GM23338 (cell line): ENCODE measurements around the gene FUZ. TPM values are rescaled to one million over a fixed set of nuclear protein-coding genes. Genes with fewer than 3 reads are reported as not detected.

Experiments used
- ATAC-seq: fragments of 200-7000 bp; cut with Tn5 transposase; 3 replicates; pipeline ENCODE4 v1.9.1; 2020
- DNase-seq: peaks from one replicate; pipeline ENCODE4 v3.0.0-alpha.2; 2015; ENCODE audit warnings: low spot score
- H2AFZ ChIP-seq: fragments of 200-600 bp; sonication (generic); 2 replicates; pipeline ENCODE4 v1.8.0; 2016; ENCODE audit warnings: antibody characterized with exemption, mild to moderate bottlenecking, moderate library complexity
- H3F3A ChIP-seq: fragments of 200-600 bp; sonication (generic); replicated peaks from 2 replicates; pipeline ENCODE4 v1.8.0; 2017; ENCODE audit warnings: antibody characterized with exemption, mixed run types, low read depth
- H3K27ac ChIP-seq: fragments of 200-600 bp; sonication (generic); 2 replicates; pipeline ENCODE4 v1.6.1; 2016; ENCODE audit warnings: low read depth
- H3K27me3 ChIP-seq: fragments of 200-600 bp; sonication (generic); 2 replicates; pipeline ENCODE4 v1.8.0; 2016; ENCODE audit warnings: mild to moderate bottlenecking, mixed run types, moderate library complexity; ENCODE audit not compliant: insufficient read depth
- H3K36me3 ChIP-seq: fragments of 200-600 bp; sonication (generic); 2 replicates; pipeline ENCODE4 v1.8.0; 2016; ENCODE audit warnings: mild to moderate bottlenecking; ENCODE audit not compliant: insufficient read depth
- H3K4me1 ChIP-seq: fragments of 200-600 bp; sonication (generic); 2 replicates; pipeline ENCODE4 v1.8.0; 2016; ENCODE audit warnings: mild to moderate bottlenecking, moderate library complexity; ENCODE audit not compliant: insufficient read depth
- H3K4me2 ChIP-seq: fragments of 200-600 bp; sonication (generic); 2 replicates; pipeline ENCODE4 v1.7.1; 2017; ENCODE audit warnings: mixed run types
- H3K4me3 ChIP-seq: fragments of 200-600 bp; sonication (generic); 2 replicates; pipeline ENCODE4 v1.6.1; 2016; ENCODE audit warnings: mixed run types
- H3K79me2 ChIP-seq: fragments of 200-600 bp; sonication (generic); replicated peaks from 2 replicates; pipeline ENCODE4 v1.8.0; 2017; ENCODE audit warnings: mild to moderate bottlenecking; ENCODE audit not compliant: insufficient read depth
- H3K9me2 ChIP-seq: fragments of 200-600 bp; sonication (generic); 2 replicates; pipeline ENCODE4 v1.8.0; 2017; ENCODE audit not compliant: insufficient read depth
- H4K20me1 ChIP-seq: fragments of 200-600 bp; sonication (generic); replicated peaks from 2 replicates; pipeline ENCODE4 v1.8.0; 2017; ENCODE audit warnings: mild to moderate bottlenecking; ENCODE audit not compliant: insufficient read depth
- H3K27ac Mint-ChIP-seq: 2 replicates; pipeline ENCODE4 v1.8.0; 2020; ENCODE audit warnings: inconsistent platforms, mild to moderate bottlenecking, moderate library complexity, mixed read lengths
- H3K27me3 Mint-ChIP-seq: 3 replicates; pipeline ENCODE4 v1.8.0; 2022; ENCODE audit warnings: low read depth, mild to moderate bottlenecking, moderate library complexity, mixed read lengths, inconsistent platforms; ENCODE audit not compliant: insufficient read depth, poor library complexity
- H3K36me3 Mint-ChIP-seq: 3 replicates; pipeline ENCODE4 v1.8.0; 2021; ENCODE audit warnings: low read depth, mild to moderate bottlenecking, inconsistent platforms, moderate library complexity, mixed read lengths
- H3K4me1 Mint-ChIP-seq: 3 replicates; pipeline ENCODE4 v1.8.0; 2020; ENCODE audit warnings: mild to moderate bottlenecking, inconsistent platforms, mixed read lengths
- H3K4me3 Mint-ChIP-seq: 3 replicates; pipeline ENCODE4 v1.8.0; 2021; ENCODE audit warnings: moderate library complexity, mild to moderate bottlenecking, inconsistent platforms, mixed read lengths
- H3K9me3 Mint-ChIP-seq: 3 replicates; pipeline ENCODE4 v1.8.0; 2020; ENCODE audit warnings: moderate library complexity, mild to moderate bottlenecking, inconsistent platforms, mixed read lengths
- CREB1 ChIP-seq: fragments of 250-450 bp; sonication (Bioruptor Pico); IDR thresholded peaks from 2 replicates; pipeline ENCODE4 v1.5.0; 2020; ENCODE audit warnings: low read depth, mild to moderate bottlenecking, moderate library complexity
- CTCF ChIP-seq, 2 experiments: fragments of 200-600 bp in 1 of 2; sonication (generic) in 1 of 2; conservative IDR thresholded peaks; 2 replicates each; pipeline versions ENCODE4 v1.5.1 to v1.6.1; 2016 to 2017; ENCODE audit warnings: antibody characterized with exemption in 2 of 2, low read depth in 2 of 2, mild to moderate bottlenecking in 2 of 2, moderate library complexity in 1 of 2
- ETS1 ChIP-seq: IDR thresholded peaks from 2 replicates; pipeline ENCODE4 v1.6.1; 2016; ENCODE audit warnings: antibody characterized with exemption
- EZH2phosphoT487 ChIP-seq: fragments of 200-600 bp; sonication (generic); IDR thresholded peaks from one replicate; pipeline ENCODE4 v1.8.1; 2018; ENCODE audit warnings: antibody characterized with exemption; ENCODE audit not compliant: unreplicated experiment
- JUNB ChIP-seq: IDR thresholded peaks from one replicate; pipeline ENCODE4 v1.6.1; 2016; ENCODE audit warnings: antibody characterized with exemption; ENCODE audit not compliant: unreplicated experiment
- NANOG ChIP-seq: IDR thresholded peaks from 2 replicates; pipeline ENCODE4 v1.6.1; 2016; ENCODE audit warnings: antibody characterized with exemption, borderline replicate concordance
- POLR2AphosphoS5 ChIP-seq: IDR thresholded peaks from 2 replicates; pipeline ENCODE4 v1.6.1; 2016; ENCODE audit warnings: antibody characterized with exemption, low read depth
- REST ChIP-seq: IDR thresholded peaks from one replicate; pipeline ENCODE4 v1.6.1; 2018; ENCODE audit warnings: antibody characterized with exemption; ENCODE audit not compliant: unreplicated experiment
- STAT1 ChIP-seq: IDR thresholded peaks from one replicate; pipeline ENCODE4 v1.6.1; 2016; ENCODE audit warnings: antibody characterized with exemption; ENCODE audit not compliant: unreplicated experiment
- ZNF331 ChIP-seq: fragments of 250-450 bp; sonication (Bioruptor Pico); IDR thresholded peaks from 2 replicates; pipeline ENCODE4 v1.5.0; 2020; ENCODE audit warnings: low read depth, mild to moderate bottlenecking, moderate library complexity
- long read RNA-seq: library from polyadenylated mRNA; unstranded; transcript quantifications from one replicate; pipeline ENCODE4 v2.0.0, GENCODE V29; 2020; ENCODE audit not compliant: unreplicated experiment
- polyA plus RNA-seq: library from polyadenylated mRNA; unstranded; fragments of >200 nt; fragmentation: Nextera tagmentation; extraction: Ambion mirVana; gene quantifications from 2 replicates; pipeline ENCODE4 v1.2.1, GENCODE V29; 2016
- total RNA-seq: library from RNA; depleted of rRNA; stranded (reverse); fragments of >200 nt; shearing (Covaris generic); gene quantifications from 2 replicates; pipeline ENCODE4 v1.2.3, GENCODE V29; 2014; rRNA removed
- TF ChIP-seq, protein P1 (sequence below): fragments of 250-450 bp; sonication (Bioruptor Pico); IDR thresholded peaks from 2 replicates; pipeline ENCODE4 v1.5.0; 2020; ENCODE audit warnings: mild to moderate bottlenecking, moderate library complexity

Gene FUZ
- total RNA-seq (25.7 and 34.8 TPM in 2 replicates), polyA plus RNA-seq (24.3 TPM in 2 replicates)
- long read RNA-seq: 0 reads

DNA sequence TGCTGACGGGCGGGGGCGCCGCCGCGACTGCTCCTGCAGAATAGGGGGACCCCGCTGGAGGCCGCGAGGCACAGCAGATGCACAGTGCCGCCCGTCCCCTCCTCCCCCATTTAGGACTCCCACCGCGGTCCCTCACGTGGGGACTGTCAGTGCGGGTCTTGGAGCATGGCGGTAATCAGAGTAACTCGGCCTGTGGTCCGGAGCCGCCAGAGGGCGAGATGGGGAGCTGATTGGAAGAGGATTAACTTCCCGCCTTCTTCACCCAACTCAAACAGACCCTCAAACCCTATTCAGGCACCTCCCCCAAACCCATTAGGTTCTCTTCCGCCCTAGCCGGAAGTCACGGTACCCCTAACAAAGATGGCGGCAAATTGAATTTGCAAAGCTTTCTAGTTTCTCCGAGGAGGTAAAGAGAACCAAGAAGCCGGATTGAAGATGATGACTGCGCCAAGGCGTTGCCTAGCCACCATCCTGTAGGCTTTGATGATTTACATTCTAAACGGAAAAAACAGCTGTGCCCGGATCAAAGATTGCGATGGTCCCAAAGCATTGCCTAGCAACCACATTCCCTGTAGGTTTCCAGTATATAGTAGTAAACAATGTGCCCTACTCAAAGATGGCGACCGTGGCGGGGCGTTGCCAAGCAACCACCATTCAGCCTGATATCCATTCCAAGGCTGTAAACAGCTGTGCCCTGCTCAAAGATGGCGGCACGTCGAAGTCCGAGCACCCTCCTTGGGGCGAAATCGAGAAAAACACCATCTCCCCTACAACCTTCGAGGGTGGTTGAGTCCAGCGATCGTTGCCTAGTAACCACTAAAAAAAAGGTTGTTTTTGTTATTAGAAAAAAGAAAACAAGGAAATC, at the start of gene FUZ:
TSS of gene FUZ (minus strand) at position 296 of the 865 bp plus-strand sequence. CDS start at position 110, 186 bp downstream.
- Histone ChIP-seq H3K27ac (peak within 1 kb of the TSS; percentile 58; the same call in 1 of the 2 replicates), H3K79me2 (no peaks in the 10 kb centered on the region; the same call in 1 of the 2 replicates), H3K36me3 (no peaks in the 10 kb centered on the region; the same call in 1 of the 2 replicates), H3K27me3 (no peaks in the 10 kb centered on the region), H2AFZ (peak within 1 kb of the TSS; percentile 0; the same call in 1 of the 2 replicates), H4K20me1 (no peaks in the 10 kb centered on the region), H3F3A (peaks cover 7% of the 10 kb centered on the region), H3K4me3 (peak within 1 kb of the TSS; percentile 52), H3K4me1 (peaks cover 9% of the 10 kb centered on the region; the same call in 1 of the 2 replicates), H3K4me2 (peak within 1 kb of the TSS; percentile 50), H3K9me2 (no peaks in the 10 kb centered on the region)
- ATAC-seq (peak; percentile 48), DNase-seq (peak; percentile 99)
- Mint-ChIP-seq H3K4me3 (peak within 1 kb of the TSS; percentile 92), H3K27me3 (peaks cover 28% of the 10 kb centered on the region), H3K9me3 (no peaks in the 10 kb centered on the region; the same call in 2 of the 3 replicates), H3K36me3 (peaks cover 5% of the 10 kb centered on the region; the same call in 2 of the 3 replicates), H3K27ac (peak within 1 kb of the TSS; percentile 99), H3K4me1 (peaks cover 19% of the 10 kb centered on the region)
- TF ChIP-seq JUNB (no peak), POLR2AphosphoS5 (peak; percentile 79), ZNF331 (CRISPR knock-in tag) (no peak), CTCF (conservative IDR thresholded peaks at IDR 0.05; ENCODE audit: low read depth in 2 of 2) (peak; percentile 41 to 57), CREB1 (CRISPR knock-in tag) (no peak), REST (no peak), STAT1 (no peak), ETS1 (peak; percentile 60), NANOG (peak; percentile 47; the same call in 1 of the 2 replicates), EZH2phosphoT487 (no peak)
- TF ChIP-seq, protein P1, sequence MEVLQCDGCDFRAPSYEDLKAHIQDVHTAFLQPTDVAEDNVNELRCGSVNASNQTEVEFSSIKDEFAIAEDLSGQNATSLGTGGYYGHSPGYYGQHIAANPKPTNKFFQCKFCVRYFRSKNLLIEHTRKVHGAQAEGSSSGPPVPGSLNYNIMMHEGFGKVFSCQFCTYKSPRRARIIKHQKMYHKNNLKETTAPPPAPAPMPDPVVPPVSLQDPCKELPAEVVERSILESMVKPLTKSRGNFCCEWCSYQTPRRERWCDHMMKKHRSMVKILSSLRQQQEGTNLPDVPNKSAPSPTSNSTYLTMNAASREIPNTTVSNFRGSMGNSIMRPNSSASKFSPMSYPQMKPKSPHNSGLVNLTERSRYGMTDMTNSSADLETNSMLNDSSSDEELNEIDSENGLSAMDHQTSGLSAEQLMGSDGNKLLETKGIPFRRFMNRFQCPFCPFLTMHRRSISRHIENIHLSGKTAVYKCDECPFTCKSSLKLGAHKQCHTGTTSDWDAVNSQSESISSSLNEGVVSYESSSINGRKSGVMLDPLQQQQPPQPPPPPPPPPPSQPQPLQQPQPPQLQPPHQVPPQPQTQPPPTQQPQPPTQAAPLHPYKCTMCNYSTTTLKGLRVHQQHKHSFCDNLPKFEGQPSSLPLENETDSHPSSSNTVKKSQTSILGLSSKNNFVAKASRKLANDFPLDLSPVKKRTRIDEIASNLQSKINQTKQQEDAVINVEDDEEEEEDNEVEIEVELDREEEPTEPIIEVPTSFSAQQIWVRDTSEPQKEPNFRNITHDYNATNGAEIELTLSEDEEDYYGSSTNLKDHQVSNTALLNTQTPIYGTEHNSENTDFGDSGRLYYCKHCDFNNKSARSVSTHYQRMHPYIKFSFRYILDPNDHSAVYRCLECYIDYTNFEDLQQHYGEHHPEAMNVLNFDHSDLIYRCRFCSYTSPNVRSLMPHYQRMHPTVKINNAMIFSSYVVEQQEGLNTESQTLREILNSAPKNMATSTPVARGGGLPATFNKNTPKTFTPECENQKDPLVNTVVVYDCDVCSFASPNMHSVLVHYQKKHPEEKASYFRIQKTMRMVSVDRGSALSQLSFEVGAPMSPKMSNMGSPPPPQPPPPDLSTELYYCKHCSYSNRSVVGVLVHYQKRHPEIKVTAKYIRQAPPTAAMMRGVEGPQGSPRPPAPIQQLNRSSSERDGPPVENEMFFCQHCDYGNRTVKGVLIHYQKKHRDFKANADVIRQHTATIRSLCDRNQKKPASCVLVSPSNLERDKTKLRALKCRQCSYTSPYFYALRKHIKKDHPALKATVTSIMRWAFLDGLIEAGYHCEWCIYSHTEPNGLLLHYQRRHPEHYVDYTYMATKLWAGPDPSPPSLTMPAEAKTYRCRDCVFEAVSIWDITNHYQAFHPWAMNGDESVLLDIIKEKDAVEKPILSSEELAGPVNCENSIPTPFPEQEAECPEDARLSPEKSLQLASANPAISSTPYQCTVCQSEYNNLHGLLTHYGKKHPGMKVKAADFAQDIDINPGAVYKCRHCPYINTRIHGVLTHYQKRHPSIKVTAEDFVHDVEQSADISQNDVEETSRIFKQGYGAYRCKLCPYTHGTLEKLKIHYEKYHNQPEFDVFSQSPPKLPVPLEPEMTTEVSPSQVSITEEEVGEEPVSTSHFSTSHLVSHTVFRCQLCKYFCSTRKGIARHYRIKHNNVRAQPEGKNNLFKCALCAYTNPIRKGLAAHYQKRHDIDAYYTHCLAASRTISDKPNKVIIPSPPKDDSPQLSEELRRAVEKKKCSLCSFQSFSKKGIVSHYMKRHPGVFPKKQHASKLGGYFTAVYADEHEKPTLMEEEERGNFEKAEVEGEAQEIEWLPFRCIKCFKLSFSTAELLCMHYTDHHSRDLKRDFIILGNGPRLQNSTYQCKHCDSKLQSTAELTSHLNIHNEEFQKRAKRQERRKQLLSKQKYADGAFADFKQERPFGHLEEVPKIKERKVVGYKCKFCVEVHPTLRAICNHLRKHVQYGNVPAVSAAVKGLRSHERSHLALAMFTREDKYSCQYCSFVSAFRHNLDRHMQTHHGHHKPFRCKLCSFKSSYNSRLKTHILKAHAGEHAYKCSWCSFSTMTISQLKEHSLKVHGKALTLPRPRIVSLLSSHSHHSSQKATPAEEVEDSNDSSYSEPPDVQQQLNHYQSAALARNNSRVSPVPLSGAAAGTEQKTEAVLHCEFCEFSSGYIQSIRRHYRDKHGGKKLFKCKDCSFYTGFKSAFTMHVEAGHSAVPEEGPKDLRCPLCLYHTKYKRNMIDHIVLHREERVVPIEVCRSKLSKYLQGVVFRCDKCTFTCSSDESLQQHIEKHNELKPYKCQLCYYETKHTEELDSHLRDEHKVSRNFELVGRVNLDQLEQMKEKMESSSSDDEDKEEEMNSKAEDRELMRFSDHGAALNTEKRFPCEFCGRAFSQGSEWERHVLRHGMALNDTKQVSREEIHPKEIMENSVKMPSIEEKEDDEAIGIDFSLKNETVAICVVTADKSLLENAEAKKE: no peak
